ENCODE measurements around the gene IZUMO1R.
"Not testable (repeated sequence)": the region's sequence is repeated elsewhere in the genome, so short reads cannot be mapped to it uniquely, and the experiment has no call there.

IZUMO1R gene

DNA sequence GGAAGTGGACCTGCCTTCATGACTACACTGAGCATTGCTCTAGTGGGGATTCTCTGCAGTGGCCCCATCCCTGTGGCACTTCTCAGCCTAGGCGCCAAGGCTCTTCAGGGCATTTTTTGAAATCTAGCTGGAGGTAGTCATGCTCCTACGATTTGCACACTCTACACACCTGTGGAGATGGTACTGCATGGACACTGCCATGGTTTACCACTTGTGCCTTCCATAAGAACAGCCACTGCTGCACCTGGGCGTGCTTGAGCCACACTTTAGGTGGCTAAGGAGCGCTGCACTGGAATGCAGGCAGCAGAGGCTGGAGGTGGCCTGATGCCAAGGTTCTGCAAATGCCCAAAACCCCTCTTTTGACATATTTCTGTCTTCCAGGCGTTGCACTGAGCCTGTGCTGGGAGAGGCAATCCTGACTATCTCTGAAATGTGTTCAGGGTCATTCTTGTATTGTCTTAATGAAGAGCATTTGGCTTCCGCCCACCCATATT lies 24.3 kb downstream of the IZUMO1R start:
- no peak for DNase-seq

- DNase-seq, result no peak
Measured at GRCh38 chr11:94329501-94329900, 25.1 kb downstream of the IZUMO1R start.

DNA sequence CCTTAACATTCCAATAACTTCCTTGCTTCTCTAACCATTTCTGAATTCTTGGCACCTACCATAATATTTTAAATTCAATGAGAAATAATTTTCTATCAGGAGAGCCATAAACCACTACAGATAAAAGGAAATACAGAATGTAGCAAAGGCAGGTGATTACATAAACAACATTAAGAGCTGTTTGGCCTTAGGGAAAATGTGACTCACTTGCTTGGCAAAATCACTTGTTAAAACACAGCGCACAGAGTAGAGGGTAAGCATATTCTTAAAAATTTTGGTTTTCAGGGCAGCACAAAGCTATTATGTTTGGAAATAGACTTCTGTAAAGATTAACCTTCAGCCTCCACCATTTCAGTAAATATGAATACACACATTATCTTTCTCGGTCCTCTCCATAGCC lies 26.4 kb downstream of the IZUMO1R start:
- no peak for DNase-seq

DNA sequence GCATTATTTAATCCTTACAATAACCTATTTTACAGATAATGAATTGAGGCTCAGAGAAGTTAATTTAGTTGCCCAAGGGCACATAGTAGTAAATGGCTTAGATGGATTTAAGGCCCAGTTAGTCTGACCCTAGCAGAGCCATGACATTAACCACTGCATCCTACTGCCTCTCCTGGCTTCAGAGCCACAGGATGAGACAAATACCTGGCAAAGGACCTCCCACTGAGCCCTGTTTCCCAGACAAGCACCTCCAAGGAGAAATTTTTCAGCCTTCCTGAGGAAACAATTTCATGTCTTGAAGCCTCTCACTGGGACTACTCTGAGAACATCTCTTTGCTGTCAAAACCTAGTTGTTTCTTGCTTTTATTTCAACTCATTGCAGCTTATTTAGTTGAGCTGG lies 28.4 kb downstream of the IZUMO1R start:
- no peak for DNase-seq

- no peak for DNase-seq
Measured at GRCh38 chr11:94336033-94336432, 31.7 kb downstream of the IZUMO1R start.

GRCh38 chr11:94338651-94339050 lies 34.3 kb downstream of the IZUMO1R start:
- no peak for DNase-seq

- DNase-seq, result no peak
Measured at GRCh38 chr11:94342250-94342649, 37.9 kb downstream of the IZUMO1R start.

GRCh38 chr11:94343495-94343894 lies 39.1 kb downstream of the IZUMO1R start:
- no peak for DNase-seq

- not testable (repeated sequence) for DNase-seq
Measured at GRCh38 chr11:94346311-94346710, 41.9 kb downstream of the IZUMO1R start.

DNA sequence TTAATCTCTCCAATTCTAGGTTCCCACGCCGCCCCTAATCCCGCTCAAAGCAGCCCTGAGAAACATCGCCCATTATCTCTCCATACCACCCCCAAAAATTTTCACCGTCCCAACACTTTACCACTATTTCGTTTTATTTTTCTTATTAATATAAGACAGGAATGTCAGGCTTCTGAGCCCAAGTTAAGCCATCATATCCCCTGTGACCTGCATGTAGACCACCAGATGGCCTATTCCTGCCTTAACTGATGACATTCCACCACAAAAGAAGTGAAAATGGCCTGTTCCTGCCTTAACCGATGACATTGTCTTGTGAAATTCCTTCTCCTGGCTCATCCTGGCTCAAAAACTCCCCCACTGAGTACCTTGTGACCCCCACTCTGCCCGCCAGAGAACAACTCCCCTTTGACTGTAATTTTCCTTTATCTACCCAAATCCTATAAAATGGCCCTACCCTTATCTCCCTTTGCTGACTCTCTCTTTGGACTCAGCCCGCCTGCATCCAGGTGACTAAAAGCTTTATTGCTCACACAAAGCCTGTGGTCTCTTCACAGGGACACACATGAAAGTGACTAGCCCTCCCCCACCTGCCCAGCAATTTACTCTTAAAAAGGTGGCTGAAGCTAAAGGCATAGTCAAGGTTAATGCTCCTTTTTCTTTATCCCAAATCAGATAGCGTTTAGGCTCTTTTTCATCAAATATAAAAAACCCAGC lies 46.6 kb downstream of the IZUMO1R start:
- not testable (repeated sequence) for DNase-seq

Data from stimulated activated CD4-positive, alpha-beta T cell treated with anti-CD3 and anti-CD28 coated beads, Interleukin-4, amount 100 ng/mL, for 24 hours (primary cell).